Measurements from ENCODE around the gene OSBPL6.

The OSBPL6 gene

DNA sequence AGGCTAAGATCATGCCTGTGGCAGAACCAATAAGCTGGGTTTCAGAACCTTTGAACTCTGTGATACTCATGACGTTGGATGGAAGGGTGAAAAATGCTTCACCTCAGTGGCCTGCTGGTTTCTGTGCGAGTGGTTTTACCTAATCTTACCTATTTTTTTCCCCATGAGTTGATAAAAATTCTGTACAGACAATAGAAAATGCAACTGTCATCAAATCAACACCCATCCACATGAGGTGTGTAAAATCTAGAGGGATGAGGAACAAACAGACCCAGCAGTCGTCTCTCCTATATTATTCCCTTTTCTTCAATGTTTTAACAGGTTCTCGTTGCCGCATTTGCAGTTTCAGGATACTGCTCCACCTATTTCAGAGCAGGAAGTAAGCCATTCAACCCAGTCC is 189.4 kb downstream of the OSBPL6 start:
- H3K27me3 ChIP-seq (replicated peaks; ENCODE audit: control insufficient read depth, insufficient read depth, low read length) = no peaks in the 10 kb centered on the region; the same call in 1 of the 2 replicates
- TF ChIP-seq CTCF (IDR thresholded peaks at IDR 0.05; ENCODE audit: insufficient read depth, low read length, poor library complexity, severe bottlenecking) = no peak

GRCh38 chr2:178385595-178386148 is 191.4 kb downstream of the OSBPL6 start:
- no peak overlapping the region for H3K4me3 ChIP-seq (replicated peaks; ENCODE audit: low read depth, low read length)
- H3K27me3 ChIP-seq (replicated peaks; ENCODE audit: control insufficient read depth, insufficient read depth, low read length) = no peaks in the 10 kb centered on the region; the same call in 1 of the 2 replicates
- DNase-seq (ENCODE audit: extremely low read depth, insufficient read length) = no peak
- no peaks in the 10 kb centered on the region for H3K36me3 ChIP-seq (ENCODE audit: control insufficient read depth, insufficient read depth, low read length)
- no peak for TF ChIP-seq CTCF (IDR thresholded peaks at IDR 0.05; ENCODE audit: insufficient read depth, low read length, poor library complexity, severe bottlenecking)

More for the DNA sequence above, 189.4 kb downstream of the OSBPL6 start:
- DNase-seq (ENCODE audit: extremely low read depth, insufficient read length) = no peak
- H3K4me3 ChIP-seq (replicated peaks; ENCODE audit: low read depth, low read length) = no peak overlapping the region
- H3K36me3 ChIP-seq (ENCODE audit: control insufficient read depth, insufficient read depth, low read length) = no peaks in the 10 kb centered on the region

GRCh38 chr2:178386986-178387597 is 192.8 kb downstream of the OSBPL6 start:
- H3K4me3 ChIP-seq (replicated peaks; ENCODE audit: low read depth, low read length) = no peak overlapping the region
- TF ChIP-seq CTCF (IDR thresholded peaks at IDR 0.05; ENCODE audit: insufficient read depth, low read length, poor library complexity, severe bottlenecking) = no peak
- no peaks in the 10 kb centered on the region; the same call in 1 of the 2 replicates for H3K27me3 ChIP-seq (replicated peaks; ENCODE audit: control insufficient read depth, insufficient read depth, low read length)
- DNase-seq (ENCODE audit: extremely low read depth, insufficient read length) = no peak
- no peaks in the 10 kb centered on the region for H3K36me3 ChIP-seq (ENCODE audit: control insufficient read depth, insufficient read depth, low read length)

DNA sequence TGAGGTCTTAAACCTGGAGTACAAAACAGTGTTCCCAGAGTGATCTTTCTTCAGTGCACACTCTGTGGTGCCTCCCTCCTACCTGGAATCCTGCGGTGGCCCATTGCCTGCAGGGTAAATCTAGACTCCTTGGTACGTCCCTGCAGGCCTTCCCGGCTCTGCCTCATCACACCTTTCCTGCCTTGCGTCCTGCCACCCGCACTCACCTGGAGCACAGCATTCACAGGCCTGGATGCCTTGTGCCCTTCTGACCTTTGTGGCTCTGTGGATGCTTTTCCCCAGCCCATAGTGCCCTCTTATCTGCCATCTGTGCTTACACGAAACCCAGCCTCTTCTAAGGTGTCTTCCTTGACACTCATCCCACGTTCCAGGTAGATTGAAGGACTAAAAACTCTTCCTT is 194.0 kb downstream of the OSBPL6 start:
- DNase-seq (ENCODE audit: extremely low read depth, insufficient read length) = no peak
- TF ChIP-seq CTCF (IDR thresholded peaks at IDR 0.05; ENCODE audit: insufficient read depth, low read length, poor library complexity, severe bottlenecking) = no peak
- H3K36me3 ChIP-seq (ENCODE audit: control insufficient read depth, insufficient read depth, low read length) = no peaks in the 10 kb centered on the region
- no peaks in the 10 kb centered on the region; the same call in 1 of the 2 replicates for H3K27me3 ChIP-seq (replicated peaks; ENCODE audit: control insufficient read depth, insufficient read depth, low read length)
- no peak overlapping the region for H3K4me3 ChIP-seq (replicated peaks; ENCODE audit: low read depth, low read length)

DNA sequence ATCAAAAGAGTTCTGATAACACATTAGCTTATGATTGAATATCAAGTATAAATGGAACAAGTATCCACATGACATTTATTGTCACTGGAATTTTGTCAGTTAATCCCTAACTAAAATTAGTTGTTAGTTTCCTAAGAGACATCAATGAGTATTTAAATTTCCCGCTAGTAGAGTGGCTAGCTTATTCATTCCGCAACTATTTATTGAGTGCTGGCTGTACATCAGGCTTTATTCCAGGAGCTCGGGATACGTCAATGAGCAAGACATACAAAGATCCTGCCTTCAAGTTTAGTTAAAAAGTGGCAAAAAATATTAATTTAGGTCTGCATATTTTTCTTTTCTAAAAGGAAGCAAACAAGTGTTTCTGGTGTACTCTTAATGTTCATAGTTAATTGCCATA is 197.4 kb downstream of the OSBPL6 start:
- Histone ChIP-seq H3K4me3 (replicated peaks; ENCODE audit: low read depth, low read length) (no peak overlapping the region), H3K36me3 (ENCODE audit: control insufficient read depth, insufficient read depth, low read length) (no peaks in the 10 kb centered on the region), H3K27me3 (replicated peaks; ENCODE audit: control insufficient read depth, insufficient read depth, low read length) (no peaks in the 10 kb centered on the region; the same call in 1 of the 2 replicates)
- DNase-seq (ENCODE audit: extremely low read depth, insufficient read length) = no peak
- no peak for TF ChIP-seq CTCF (IDR thresholded peaks at IDR 0.05; ENCODE audit: insufficient read depth, low read length, poor library complexity, severe bottlenecking)

All from GM06990 (cell line).